K562 (cell line): ENCODE results near the gene UPK2. TPM values are rescaled to one million over a fixed set of nuclear protein-coding genes. Genes with fewer than 3 reads are reported as not detected.

ENCODE experiments used
- ETS1 ChIP-seq: conservative IDR thresholded peaks from 2 replicates; pipeline ENCODE4 v1.6.1; 2011; ENCODE audit warnings: low read depth, mild to moderate bottlenecking, low read length; ENCODE audit not compliant: control insufficient read depth
- FOXM1 ChIP-seq, 2 experiments: fragments of 450-650 bp in 1 of 2; sonication (generic) in 1 of 2; formaldehyde crosslinking in 1 of 2; IDR thresholded peaks; 2 replicates each; pipeline versions ENCODE4 v1.6.1 to v1.9.0; 2017 to 2022; ENCODE audit warnings: low read depth in 2 of 2, mild to moderate bottlenecking in 2 of 2, missing genetic modification reagents in 1 of 2, moderate library complexity in 1 of 2
- GABPB2 ChIP-seq: fragments of 250-450 bp; sonication (Bioruptor Pico); conservative IDR thresholded peaks from 2 replicates; pipeline ENCODE4 v1.5.1; 2021; ENCODE audit warnings: mild to moderate bottlenecking
- KLF1 ChIP-seq: fragments of 450-650 bp; IDR thresholded peaks from 2 replicates; pipeline ENCODE4 v1.6.1; 2016; ENCODE audit warnings: missing genetic modification characterization, missing compliant biosample characterization
- MBD2 ChIP-seq: sonication (generic); IDR thresholded peaks from 2 replicates; pipeline ENCODE4 v1.6.1; 2016; ENCODE audit warnings: low read depth, borderline replicate concordance
- MED1 ChIP-seq: sonication (generic); formaldehyde crosslinking; IDR thresholded peaks from 2 replicates; pipeline ENCODE4 v1.8.1; 2023; ENCODE audit warnings: missing genetic modification reagents, borderline replicate concordance
- MTF1 ChIP-seq: fragments of 250-450 bp; sonication (Bioruptor Pico); IDR thresholded peaks from 2 replicates; pipeline ENCODE4 v1.9.0; 2021; ENCODE audit warnings: moderate library complexity, mild to moderate bottlenecking, inconsistent platforms, borderline replicate concordance
- NR3C1 ChIP-seq: sonication (generic); formaldehyde crosslinking; IDR thresholded peaks from 2 replicates; pipeline ENCODE4 v1.8.1; 2022; ENCODE audit warnings: missing genetic modification reagents
- OTX1 ChIP-seq: fragments of 450-650 bp; formaldehyde crosslinking; IDR thresholded peaks from 2 replicates; pipeline ENCODE4 v1.4.0; 2022; ENCODE audit warnings: mild to moderate bottlenecking
- RREB1 ChIP-seq: fragments of 250-450 bp; sonication (Bioruptor Pico); IDR thresholded peaks from 2 replicates; pipeline ENCODE4 v1.4.0; 2020
- ZFP1 ChIP-seq: fragments of 450-650 bp; formaldehyde crosslinking; IDR thresholded peaks from 2 replicates; pipeline ENCODE4 v1.4.0; 2020; ENCODE audit warnings: mild to moderate bottlenecking, mixed read lengths
- ZNF121 ChIP-seq: sonication (generic); formaldehyde crosslinking; conservative IDR thresholded peaks from 2 replicates; pipeline ENCODE4 v1.8.0; 2022; ENCODE audit warnings: missing genetic modification reagents
- ZNF263 ChIP-seq: sonication (generic); formaldehyde crosslinking; IDR thresholded peaks from 2 replicates; pipeline ENCODE4 v1.8.0; 2022; ENCODE audit warnings: mild to moderate bottlenecking, missing genetic modification reagents, borderline replicate concordance
- polyA plus RNA-seq, 8 experiments: library from polyadenylated mRNA; depleted of rRNA in 4 of 8; stranded (reverse) in 5 of 8; unstranded in 3 of 8; fragments of >200 nt; fragmentation: Nextera tagmentation in 2 of 8; fragmentation: Illumina TruSeq in 1 of 8; extraction: Ambion mirVana in 2 of 8; extraction: Trizol in 1 of 8; gene quantifications; 2 replicates each; pipeline versions ENCODE4 v1.2.1 to v1.2.3, GENCODE V29; 2011 to 2014; ENCODE audit warnings: inconsistent platforms in 1 of 8, missing spikeins in 1 of 8
- total RNA-seq, 7 experiments: library from RNA; depleted of rRNA in 6 of 7; stranded (reverse); fragments of >200 nt in 6 of 7; fragmentation: Illumina TruSeq in 2 of 7; extraction: Trizol in 2 of 7; gene quantifications; 2 replicates each; pipeline versions ENCODE4 v1.2.1 to v1.2.3, GENCODE V29; 2011 to 2021; ENCODE audit warnings: low replicate concordance in 1 of 7
- TF ChIP-seq, protein P1 (sequence below): fragments of 450-650 bp; IDR thresholded peaks from 2 replicates; pipeline ENCODE4 v1.6.1; 2016
- TF ChIP-seq, protein P2 (sequence below): fragments of 250-450 bp; sonication (Bioruptor Pico); IDR thresholded peaks from 2 replicates; pipeline ENCODE4 v1.4.0; 2020; ENCODE audit warnings: mild to moderate bottlenecking, moderate library complexity

UPK2 gene
- total and polyA plus RNA-seq, 9 of the 15 experiments (the other 6 are each of a cell fraction or from before 2014, with no cell fraction given) = not detected

DNA sequence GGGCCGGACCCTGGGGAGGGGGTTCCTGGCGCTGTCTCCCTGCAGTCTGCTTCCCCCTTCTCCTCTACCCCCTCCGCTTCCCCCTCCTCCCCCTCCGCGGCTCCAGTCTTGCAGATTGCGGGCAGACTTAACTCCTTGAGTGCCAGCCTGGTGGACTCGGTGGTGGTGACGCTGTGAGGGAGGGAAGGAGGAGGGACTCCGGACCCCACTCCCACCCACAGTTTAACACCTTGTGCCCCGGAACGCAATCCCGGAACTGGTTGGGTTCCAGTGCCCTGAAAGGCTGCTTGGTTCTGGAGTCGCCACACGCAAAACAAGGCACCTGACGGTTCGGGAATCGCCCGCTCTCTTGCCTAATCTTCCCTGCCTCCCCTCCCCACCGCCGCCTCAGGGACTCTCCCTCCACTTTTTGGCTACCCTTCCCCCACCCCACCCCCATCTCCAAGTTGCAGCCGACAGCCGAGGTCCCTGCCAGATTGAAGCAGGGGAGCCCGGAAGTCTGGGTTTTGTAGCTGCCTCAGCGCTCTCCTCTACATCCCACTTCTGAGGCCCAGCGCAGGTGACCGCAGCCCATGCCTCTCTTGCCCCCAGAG lies 26.5 kb upstream of the UPK2 start (continued):
- no peak for TF ChIP-seq RREB1
- TF ChIP-seq OTX1 (CRISPR knock-in tag) = no peak
- peak; percentile 85 for TF ChIP-seq ZNF263 (CRISPR knock-in tag)
- TF ChIP-seq ETS1 = no peak
- TF ChIP-seq MED1 (CRISPR knock-in tag) = no peak
- TF ChIP-seq GABPB2 (CRISPR knock-in tag) = no peak
- TF ChIP-seq MBD2 = no peak
- no peak for TF ChIP-seq KLF1 (tag)
- TF ChIP-seq FOXM1 (IDR thresholded peaks at IDR 0.05; ENCODE audit: low read depth) = peak; percentile 56; the same call in 1 of the 2 replicates
- no peak for TF ChIP-seq FOXM1 (CRISPR knock-in tag; IDR thresholded peaks at IDR 0.05; ENCODE audit: low read depth)
- no peak for TF ChIP-seq NR3C1 (CRISPR knock-in tag)
- TF ChIP-seq, protein P1, sequence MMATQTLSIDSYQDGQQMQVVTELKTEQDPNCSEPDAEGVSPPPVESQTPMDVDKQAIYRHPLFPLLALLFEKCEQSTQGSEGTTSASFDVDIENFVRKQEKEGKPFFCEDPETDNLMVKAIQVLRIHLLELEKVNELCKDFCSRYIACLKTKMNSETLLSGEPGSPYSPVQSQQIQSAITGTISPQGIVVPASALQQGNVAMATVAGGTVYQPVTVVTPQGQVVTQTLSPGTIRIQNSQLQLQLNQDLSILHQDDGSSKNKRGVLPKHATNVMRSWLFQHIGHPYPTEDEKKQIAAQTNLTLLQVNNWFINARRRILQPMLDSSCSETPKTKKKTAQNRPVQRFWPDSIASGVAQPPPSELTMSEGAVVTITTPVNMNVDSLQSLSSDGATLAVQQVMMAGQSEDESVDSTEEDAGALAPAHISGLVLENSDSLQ = peak; percentile 5; the same call in 1 of the 2 replicates
- TF ChIP-seq ZNF121 = no peak
- TF ChIP-seq ZFP1 (CRISPR knock-in tag) = no peak
- no peak for TF ChIP-seq MTF1
- TF ChIP-seq, protein P2, sequence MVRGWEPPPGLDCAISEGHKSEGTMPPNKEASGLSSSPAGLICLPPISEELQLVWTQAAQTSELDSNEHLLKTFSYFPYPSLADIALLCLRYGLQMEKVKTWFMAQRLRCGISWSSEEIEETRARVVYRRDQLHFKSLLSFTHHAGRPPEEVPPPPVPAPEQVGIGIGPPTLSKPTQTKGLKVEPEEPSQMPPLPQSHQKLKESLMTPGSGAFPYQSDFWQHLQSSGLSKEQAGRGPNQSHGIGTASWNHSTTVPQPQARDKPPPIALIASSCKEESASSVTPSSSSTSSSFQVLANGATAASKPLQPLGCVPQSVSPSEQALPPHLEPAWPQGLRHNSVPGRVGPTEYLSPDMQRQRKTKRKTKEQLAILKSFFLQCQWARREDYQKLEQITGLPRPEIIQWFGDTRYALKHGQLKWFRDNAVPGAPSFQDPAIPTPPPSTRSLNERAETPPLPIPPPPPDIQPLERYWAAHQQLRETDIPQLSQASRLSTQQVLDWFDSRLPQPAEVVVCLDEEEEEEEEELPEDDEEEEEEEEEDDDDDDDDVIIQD = no peak
